MV-4-11 (cell line): ENCODE results near the gene GPR150.
"Not testable (repeated sequence)": the region's sequence is repeated elsewhere in the genome, so short reads cannot be mapped to it uniquely, and the experiment has no call there.

Experiments used
- DNase-seq: peaks from one replicate; lab custom pipeline; 2025; lab: John Stamatoyannopoulos, UW

GPR150 gene

GRCh38 chr5:95624368-95624767 is 4.5 kb downstream of the GPR150 start:
- peak; percentile 15 for DNase-seq

- no peak for DNase-seq
Measured at GRCh38 chr5:95626701-95627100, 6.8 kb downstream of the GPR150 start.

- DNase-seq, result no peak
Measured at GRCh38 chr5:95627971-95628810, 8.3 kb downstream of the GPR150 start.

GRCh38 chr5:95628933-95629332 is 9.0 kb downstream of the GPR150 start:
- no peak for DNase-seq

- DNase-seq, result peak; percentile 9
Measured at GRCh38 chr5:95630394-95630917, 10.6 kb downstream of the GPR150 start.

GRCh38 chr5:95631255-95631958 is 11.5 kb downstream of the GPR150 start:
- peak; percentile 32 for DNase-seq

GRCh38 chr5:95631991-95632675 is 12.2 kb downstream of the GPR150 start:
- peak; percentile 76 for DNase-seq

- DNase-seq, result not testable (repeated sequence)
Measured at GRCh38 chr5:95632942-95633341, 13.1 kb downstream of the GPR150 start.

- no peak for DNase-seq
Measured at GRCh38 chr5:95633671-95634070, 13.8 kb downstream of the GPR150 start.

- no peak for DNase-seq
Measured at GRCh38 chr5:95634081-95634480, 14.2 kb downstream of the GPR150 start.

- DNase-seq, result no peak
Measured at GRCh38 chr5:95638632-95639031, 18.7 kb downstream of the GPR150 start.

- no peak for DNase-seq
Measured at GRCh38 chr5:95641741-95642220, 21.9 kb downstream of the GPR150 start.

- DNase-seq, result no peak
Measured at GRCh38 chr5:95643152-95643551, 23.3 kb downstream of the GPR150 start.

- peak; percentile 45 for DNase-seq
Measured at GRCh38 chr5:95644351-95645042, 24.6 kb downstream of the GPR150 start.

GRCh38 chr5:95646226-95646568 is 26.3 kb downstream of the GPR150 start:
- DNase-seq, result not testable (repeated sequence)

- peak; percentile 98 for DNase-seq
Measured at GRCh38 chr5:95646569-95647431, 26.9 kb downstream of the GPR150 start, which contains the start of gene RFESD. Gene RFESD, plus strand, starts transcription at chr5:95646777. Its CDS starts 5,495 bp downstream, at chr5:95652272.

GRCh38 chr5:95647886-95648860 is 28.3 kb downstream of the GPR150 start:
- peak; percentile 63 for DNase-seq

GRCh38 chr5:95649274-95649673 is 29.4 kb downstream of the GPR150 start:
- DNase-seq, result no peak

GRCh38 chr5:95649842-95650620 is 30.1 kb downstream of the GPR150 start:
- DNase-seq, result no peak
